Esophagus (tissue), 2 donors: Measurements from ENCODE around the gene USF2. TPM values are rescaled to one million over a fixed set of nuclear protein-coding genes. Genes with fewer than 3 reads are reported as not detected.

ENCODE experiments used
- H3K27ac ChIP-seq, 2 donors: one replicate each; pipeline ENCODE4 v1.5.1; 2013; ENCODE audit warnings: low read depth in 2 of 2, mild to moderate bottlenecking in 2 of 2, inconsistent platforms in 1 of 2, low read length in 1 of 2, moderate library complexity in 1 of 2
- H3K27me3 ChIP-seq, 2 donors: one replicate each; pipeline ENCODE4 v1.6.1; 2013; ENCODE audit warnings: low read length in 2 of 2, control low read depth in 1 of 2, mild to moderate bottlenecking in 1 of 2; ENCODE audit not compliant: insufficient read depth in 2 of 2, control insufficient read depth in 1 of 2
- H3K36me3 ChIP-seq, 2 donors: one replicate each; pipeline ENCODE4 v1.6.1; 2013; ENCODE audit warnings: low read length in 1 of 2; ENCODE audit not compliant: control insufficient read depth in 2 of 2, insufficient read depth in 2 of 2
- H3K4me1 ChIP-seq, 2 donors: one replicate each; pipeline ENCODE4 v1.6.1; 2013; ENCODE audit warnings: low read length in 1 of 2; ENCODE audit not compliant: control insufficient read depth in 2 of 2, insufficient read depth in 2 of 2
- H3K4me3 ChIP-seq, 2 donors: one replicate each; pipeline ENCODE4 v1.5.1; 2013; ENCODE audit warnings: low read length in 2 of 2, mild to moderate bottlenecking in 2 of 2, low read depth in 1 of 2, moderate library complexity in 1 of 2
- H3K9me3 ChIP-seq, 2 donors: one replicate each; pipeline ENCODE4 v1.6.1; 2013; ENCODE audit warnings: mild to moderate bottlenecking in 2 of 2, low read depth in 1 of 2, low read length in 1 of 2, moderate library complexity in 1 of 2; ENCODE audit not compliant: control insufficient read depth in 2 of 2, insufficient read depth in 1 of 2
- WGBS, 2 donors: extraction: QIAGEN DNeasy Blood & Tissue Kit; methylation state at CpG; one replicate each; pipeline ENCODE4 v1.1.7; 2013; 5-methylcytosine and 5-hydroxymethylcytosine counted together
- polyA plus RNA-seq, 2 donors: library from polyadenylated mRNA; stranded (reverse); fragments of 200-250 nt; gene quantifications; one replicate each; pipeline ENCODE4 v1.2.3, GENCODE V29; 2013
- donor health status: healthy with polysubstance abuse.
- donor health status: Bipolar disorder and iron deficiency.

The USF2 gene
- polyA plus RNA-seq, 2 donors, result 74.7 to 97.6 TPM

DNA sequence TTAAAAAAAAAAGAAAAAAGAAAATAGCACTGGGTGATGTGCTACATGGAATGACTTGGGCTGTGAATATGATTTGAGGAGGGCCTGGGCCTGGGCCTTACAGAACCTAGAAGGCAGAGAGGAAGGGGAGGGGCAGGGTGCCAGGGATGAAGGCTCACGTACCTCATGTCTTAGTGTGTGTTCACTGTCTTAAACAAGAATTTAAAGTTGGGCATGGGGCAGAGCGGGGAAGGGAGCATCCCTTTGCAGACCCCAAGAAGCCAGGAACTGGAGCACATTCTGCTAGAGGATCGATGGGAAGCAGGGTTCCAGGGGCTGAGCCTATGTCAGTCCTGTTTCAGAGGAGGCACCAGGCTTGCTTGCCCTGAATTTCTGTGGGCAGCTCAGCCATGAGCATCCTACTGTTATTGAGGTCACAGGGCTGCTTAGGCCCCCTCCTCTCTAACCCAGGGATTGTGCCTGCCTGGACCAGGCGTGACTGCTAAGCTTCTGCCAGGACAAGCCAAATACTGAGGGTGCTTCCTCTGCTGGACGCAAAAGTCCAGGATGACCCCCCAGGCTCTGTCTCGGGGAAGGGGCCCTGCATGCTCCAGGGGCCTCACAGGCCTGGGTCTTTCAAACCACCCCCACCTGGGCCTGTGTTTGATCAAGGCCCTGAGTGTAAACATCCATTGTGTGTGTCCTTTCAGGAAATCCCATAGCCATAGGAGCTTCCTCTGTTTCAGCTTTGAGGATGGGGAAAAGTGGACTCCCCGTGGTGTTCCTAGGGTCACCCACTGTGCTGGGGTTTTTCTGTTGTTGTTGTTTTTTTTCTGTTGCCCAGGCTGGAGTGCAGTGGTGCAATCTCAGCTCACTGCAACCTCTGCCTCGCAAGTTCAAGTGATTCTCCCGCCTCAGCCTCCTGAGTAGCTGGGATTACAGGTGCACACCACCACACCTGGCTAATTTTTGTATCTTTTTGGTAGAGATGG lies 15.2 kb upstream of the USF2 start:
- Histone ChIP-seq H3K27me3 (no peaks in the 10 kb centered on the region), H3K4me1 (peaks cover 2 to 12% of the 10 kb centered on the region in 2 donors), H3K36me3 (peaks cover 0 to 21% of the 10 kb centered on the region in 2 donors), H3K9me3 (no peaks in the 10 kb centered on the region), H3K27ac (no peak overlapping the region), H3K4me3 (no peak overlapping the region)
- WGBS, 2 donors, result 81 to 84% methylated on average over 9 of the region's 9 CpGs

DNA sequence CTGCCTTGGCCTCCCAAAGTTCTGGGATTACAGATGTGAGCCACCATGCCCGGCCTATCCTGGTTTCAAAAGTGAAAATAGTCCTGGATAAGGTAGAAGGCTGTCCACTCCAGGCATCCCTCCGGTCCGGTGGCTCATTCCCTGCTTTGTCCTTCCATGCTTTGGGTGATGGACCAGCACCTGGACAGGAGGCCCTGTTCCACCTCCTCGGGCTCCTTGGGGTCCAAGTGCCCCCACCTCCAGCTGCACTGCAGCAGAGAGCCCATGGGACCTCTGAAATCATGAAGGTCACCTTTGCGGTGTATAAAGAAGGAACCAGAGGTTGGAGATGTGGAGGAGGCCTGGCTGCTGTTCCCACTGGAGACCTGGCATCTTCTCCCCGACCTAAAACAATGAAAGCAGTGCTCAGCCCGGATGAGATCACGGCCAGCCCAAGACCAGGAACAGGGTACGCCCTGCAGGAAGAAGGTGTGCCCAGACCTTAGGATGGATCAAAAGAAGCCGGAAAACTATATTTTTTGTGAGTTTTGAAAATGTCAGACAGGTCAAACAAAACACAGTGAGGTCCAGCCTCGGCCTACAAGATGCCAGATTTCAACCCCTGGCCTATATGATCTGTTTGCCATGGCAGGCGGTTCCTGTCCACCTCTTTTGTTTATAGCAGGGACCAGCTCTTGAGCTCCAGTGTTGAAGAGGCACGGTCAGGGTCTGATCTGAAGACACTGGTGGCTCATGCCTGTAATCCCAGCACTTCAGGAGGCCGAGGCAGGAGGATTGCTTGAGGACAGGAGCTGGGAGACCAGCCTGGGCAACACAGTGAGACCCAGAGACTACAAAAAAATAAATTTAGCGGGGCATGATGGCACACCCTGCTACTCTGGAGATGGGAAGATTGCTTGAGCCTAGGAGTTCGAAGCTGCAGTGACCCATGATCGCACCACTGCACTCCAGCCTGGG lies 14.1 kb upstream of the USF2 start:
- H3K4me1 ChIP-seq, result peaks cover 2 to 12% of the 10 kb centered on the region in 2 donors
- no peaks in the 10 kb centered on the region for H3K9me3 ChIP-seq
- no peak overlapping the region for H3K4me3 ChIP-seq
- H3K27me3 ChIP-seq, result no peaks in the 10 kb centered on the region
- 87 to 89% methylated on average over 17 of the region's 17 CpGs for WGBS, 2 donors
- peaks cover 0 to 25% of the 10 kb centered on the region in 2 donors for H3K36me3 ChIP-seq
- H3K27ac ChIP-seq, result no peak overlapping the region

DNA sequence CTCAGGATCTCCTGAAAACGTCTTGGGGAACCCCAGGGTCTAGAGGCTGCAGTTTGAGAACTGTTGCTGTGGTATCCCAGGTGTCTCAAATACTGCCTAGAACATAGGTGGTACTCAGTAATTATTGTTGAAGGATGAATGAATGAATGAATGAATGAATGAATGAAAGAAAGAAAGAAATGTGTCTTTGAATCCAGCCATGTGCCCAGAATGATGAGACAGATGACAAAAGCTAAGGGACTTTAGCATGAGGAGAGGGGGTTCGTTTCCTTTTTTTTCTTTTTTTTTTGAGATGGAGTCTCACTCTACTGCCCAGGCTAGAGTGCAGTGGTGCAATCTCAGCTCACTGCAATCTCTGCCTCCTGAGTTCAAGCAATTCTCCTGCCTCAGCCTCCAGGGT lies 12.2 kb upstream of the USF2 start:
- Histone ChIP-seq H3K27ac (no peak overlapping the region), H3K36me3 (peaks cover 0 to 22% of the 10 kb centered on the region in 2 donors), H3K27me3 (no peaks in the 10 kb centered on the region), H3K4me3 (no peak overlapping the region), H3K4me1 (peaks cover 0 to 5% of the 10 kb centered on the region in 2 donors), H3K9me3 (no peaks in the 10 kb centered on the region)
- 46 to 69% methylated on average over 2 of the region's 2 CpGs for WGBS, 2 donors

DNA sequence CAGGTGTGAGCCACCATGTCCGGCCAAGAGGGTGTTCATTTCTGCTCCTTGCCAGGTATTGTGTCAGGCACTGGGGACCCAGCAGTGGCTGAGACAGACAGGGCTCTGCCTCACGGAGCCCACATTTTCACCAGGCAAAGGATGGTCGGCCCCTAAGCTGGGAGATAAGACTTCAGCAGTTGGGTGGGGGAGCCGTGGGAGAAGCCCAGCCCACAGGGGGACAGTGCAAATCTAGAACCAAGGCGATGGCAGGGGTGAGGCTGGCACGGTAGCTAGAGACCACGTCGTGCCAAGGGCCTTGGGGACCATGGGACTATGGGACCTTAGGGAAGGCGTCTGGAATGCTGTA lies 11.7 kb upstream of the USF2 start:
- H3K36me3 ChIP-seq, result peaks cover 0 to 22% of the 10 kb centered on the region in 2 donors
- WGBS, 2 donors, result 76 to 85% methylated on average over 9 of the region's 9 CpGs
- no peak overlapping the region for H3K4me3 ChIP-seq
- no peaks in the 10 kb centered on the region for H3K9me3 ChIP-seq
- H3K4me1 ChIP-seq, result peaks cover 0 to 5% of the 10 kb centered on the region in 2 donors
- H3K27me3 ChIP-seq, result no peaks in the 10 kb centered on the region
- no peak overlapping the region for H3K27ac ChIP-seq

DNA sequence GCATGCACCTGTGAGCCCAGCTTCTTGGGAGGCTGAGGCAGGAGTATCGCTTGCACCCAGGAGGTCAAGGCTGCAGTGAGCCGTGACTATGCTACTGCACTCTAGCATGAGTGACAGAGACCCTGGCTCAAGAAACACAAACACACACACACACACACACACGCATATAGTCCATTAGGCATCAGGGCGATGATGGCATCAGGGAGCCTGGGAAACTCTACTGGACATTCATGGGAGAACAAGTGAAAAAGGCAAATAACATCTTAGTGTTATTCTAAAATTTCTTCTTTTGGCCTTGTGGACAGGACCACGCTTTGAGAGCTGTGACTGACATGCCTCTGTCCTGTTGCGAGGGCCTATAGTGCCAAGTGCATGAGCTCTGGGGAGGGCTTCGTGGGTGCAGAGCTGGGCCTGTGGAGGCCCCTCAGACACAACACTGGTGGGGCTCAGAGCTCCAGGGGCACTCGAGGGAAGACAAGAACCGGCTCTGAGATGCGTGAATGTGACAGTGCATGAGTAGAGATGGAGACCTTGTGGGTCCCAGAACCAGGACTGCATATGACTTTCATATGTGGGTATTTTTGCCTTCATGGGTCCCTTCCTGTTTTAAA lies 8.0 kb upstream of the USF2 start:
- Histone ChIP-seq H3K27ac (no peak overlapping the region), H3K9me3 (no peaks in the 10 kb centered on the region), H3K27me3 (no peaks in the 10 kb centered on the region), H3K36me3 (peaks cover 0 to 16% of the 10 kb centered on the region in 2 donors), H3K4me3 (no peak overlapping the region), H3K4me1 (peaks cover 0 to 9% of the 10 kb centered on the region in 2 donors)
- 75 to 82% methylated on average over 10 of the region's 10 CpGs for WGBS, 2 donors

DNA sequence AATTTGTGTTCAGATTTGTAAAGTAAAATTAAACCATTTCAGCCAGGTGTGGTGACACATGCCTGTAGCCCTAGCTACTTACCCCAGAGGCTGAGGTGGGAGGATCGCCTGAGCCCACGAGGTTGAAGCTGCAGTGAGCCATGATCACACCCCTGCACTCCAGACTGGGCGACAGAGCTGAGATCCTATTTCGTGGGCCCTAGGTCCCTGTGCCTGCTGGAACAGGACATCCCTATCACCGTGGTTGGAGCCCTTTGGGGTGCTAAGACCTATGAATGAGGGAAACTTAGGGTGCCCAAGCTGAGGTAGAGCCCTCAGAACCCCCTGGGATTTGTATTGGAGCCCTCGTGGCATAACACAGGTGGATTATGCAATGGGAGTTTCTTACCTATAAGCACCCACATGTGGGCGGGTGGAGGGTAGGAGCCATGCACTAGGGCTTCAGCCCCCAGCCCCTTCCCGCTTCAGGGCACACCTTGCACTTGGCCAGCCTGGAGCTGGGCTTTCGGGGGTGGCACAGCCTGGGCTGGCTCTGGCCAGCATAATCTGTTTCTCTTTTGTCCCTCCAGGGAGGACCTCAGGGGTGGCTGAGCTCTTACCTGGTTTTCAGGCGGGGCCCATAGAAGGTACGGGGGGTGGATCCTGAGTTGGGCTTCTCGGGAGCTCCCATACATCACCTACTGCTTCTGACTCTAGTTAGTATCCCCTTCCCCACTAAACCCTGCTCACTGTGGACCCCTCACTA lies 7.2 kb upstream of the USF2 start:
- 68 to 78% methylated on average over 12 of the region's 12 CpGs for WGBS, 2 donors
- H3K36me3 ChIP-seq, result peaks cover 0 to 21% of the 10 kb centered on the region in 2 donors

DNA sequence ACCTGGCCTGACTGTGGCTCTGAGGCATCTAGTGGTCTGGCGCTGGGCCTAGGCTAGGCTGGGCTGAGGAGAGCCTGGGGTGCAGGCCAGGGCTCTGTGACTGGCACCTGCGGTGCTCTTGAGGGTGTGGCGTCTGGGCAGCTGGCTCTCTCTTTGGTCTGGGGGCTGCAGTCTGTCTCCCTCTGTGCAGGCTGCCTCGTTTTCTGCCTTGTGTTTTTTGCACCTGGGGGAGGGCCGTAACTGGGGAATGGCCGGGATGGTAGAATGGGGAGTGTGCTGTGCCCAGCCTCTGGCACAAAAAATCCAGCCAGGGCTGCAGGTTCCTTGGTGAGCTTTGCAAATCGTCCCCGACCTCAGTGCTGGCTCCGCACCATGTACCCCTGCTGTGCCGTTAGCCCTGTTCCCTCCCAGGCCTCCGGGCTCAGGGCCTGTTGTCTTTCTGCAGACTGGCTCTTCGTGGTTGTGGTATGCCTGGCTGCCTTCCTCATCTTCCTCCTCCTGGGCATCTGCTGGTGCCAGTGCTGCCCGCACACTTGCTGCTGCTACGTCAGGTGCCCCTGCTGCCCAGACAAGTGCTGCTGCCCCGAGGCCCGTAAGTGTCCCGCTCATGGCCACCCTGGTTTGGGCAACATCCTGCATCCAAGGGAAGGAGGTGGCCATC lies 6.5 kb upstream of the USF2 start:
- 68 to 72% methylated on average over 17 of the region's 17 CpGs for WGBS, 2 donors
- Histone ChIP-seq H3K4me1 (peaks cover 0 to 14% of the 10 kb centered on the region in 2 donors), H3K36me3 (peaks cover 0 to 21% of the 10 kb centered on the region in 2 donors), H3K4me3 (no peak overlapping the region), H3K9me3 (no peaks in the 10 kb centered on the region), H3K27ac (no peak overlapping the region), H3K27me3 (no peaks in the 10 kb centered on the region)

More for the DNA sequence above, 7.2 kb upstream of the USF2 start:
- Histone ChIP-seq H3K4me1 (peaks cover 0 to 15% of the 10 kb centered on the region in 2 donors), H3K27me3 (no peaks in the 10 kb centered on the region), H3K9me3 (no peaks in the 10 kb centered on the region), H3K4me3 (no peak overlapping the region), H3K27ac (no peak overlapping the region)

DNA sequence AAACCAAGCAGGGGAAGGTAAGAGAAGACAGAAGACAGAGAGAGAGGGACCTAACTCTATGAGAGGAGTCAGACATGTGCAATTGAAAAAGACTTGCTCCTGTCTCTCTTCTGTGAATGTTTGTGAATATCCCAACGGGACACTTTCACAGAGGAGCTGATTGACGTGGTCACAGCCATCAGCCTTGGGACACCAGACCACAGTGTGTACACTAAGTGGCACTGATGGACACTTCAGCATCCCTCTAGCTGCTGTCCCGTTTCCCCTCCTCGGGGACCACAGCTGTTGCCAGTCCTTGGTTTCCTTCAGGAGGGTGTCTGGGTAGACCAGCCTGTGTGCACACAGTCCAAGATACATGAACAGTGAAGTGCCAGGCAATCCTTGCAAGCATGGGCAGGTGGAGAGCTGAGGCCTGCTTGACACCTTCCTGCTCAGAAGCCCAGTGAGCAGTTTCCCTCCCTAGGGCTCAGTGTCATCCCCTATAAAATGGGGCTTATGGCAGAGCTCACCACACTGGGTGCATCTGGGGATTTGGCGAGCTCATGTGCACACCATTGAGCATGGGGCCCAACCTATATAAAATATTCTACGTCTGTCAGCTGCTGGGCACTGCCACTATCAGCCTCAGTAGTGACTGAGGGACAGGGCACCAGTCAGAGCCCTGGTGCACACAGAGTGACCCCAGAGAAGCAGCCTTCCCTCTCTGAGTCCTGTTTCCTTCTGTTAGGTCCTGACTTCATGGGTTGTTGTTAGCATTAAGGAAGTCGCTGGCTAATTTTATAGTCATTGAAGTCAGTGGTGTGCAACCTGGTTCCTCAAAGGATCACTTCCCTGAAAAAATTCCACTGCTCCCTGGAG lies 4.3 kb upstream of the USF2 start:
- Histone ChIP-seq H3K27ac (no peak overlapping the region), H3K4me1 (peaks cover 0 to 12% of the 10 kb centered on the region in 2 donors), H3K4me3 (no peak overlapping the region), H3K27me3 (no peaks in the 10 kb centered on the region), H3K9me3 (no peaks in the 10 kb centered on the region), H3K36me3 (peaks cover 0 to 14% of the 10 kb centered on the region in 2 donors)
- WGBS, 2 donors, result 66 to 67% methylated on average over 7 of the region's 7 CpGs
